ENCODE measurements around the gene ESCO1. TPM values are rescaled to one million over a fixed set of nuclear protein-coding genes. Genes with fewer than 3 reads are reported as not detected.

ESCO1 gene
- total and polyA plus RNA-seq, 2 of the 13 experiments (the other 11 are each of a cell fraction or from before 2014, with no cell fraction given), result 6.3 to 19.4 TPM

DNA sequence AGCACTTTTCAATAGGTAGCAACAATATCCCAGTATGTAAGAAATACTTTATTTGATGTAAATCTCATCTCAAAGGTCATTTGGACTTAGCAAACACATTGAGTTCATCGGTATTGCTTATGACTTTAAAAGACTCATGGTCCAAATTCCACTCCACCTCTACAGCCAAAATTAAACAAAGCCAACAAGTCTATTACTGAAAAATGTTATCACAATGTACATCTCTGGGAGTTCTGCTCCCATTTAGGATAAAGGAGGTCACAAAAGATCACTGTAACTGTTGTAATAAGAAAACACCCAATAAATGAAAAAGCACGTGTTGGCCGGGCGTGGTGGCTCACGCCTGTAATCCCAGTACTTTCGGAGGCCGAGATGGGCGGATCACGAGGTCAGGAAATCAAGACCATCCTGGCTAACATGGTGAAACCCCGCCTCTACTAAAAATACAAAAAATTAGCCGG is 50.0 kb downstream of the ESCO1 start (continued):
- TF ChIP-seq, protein P1, sequence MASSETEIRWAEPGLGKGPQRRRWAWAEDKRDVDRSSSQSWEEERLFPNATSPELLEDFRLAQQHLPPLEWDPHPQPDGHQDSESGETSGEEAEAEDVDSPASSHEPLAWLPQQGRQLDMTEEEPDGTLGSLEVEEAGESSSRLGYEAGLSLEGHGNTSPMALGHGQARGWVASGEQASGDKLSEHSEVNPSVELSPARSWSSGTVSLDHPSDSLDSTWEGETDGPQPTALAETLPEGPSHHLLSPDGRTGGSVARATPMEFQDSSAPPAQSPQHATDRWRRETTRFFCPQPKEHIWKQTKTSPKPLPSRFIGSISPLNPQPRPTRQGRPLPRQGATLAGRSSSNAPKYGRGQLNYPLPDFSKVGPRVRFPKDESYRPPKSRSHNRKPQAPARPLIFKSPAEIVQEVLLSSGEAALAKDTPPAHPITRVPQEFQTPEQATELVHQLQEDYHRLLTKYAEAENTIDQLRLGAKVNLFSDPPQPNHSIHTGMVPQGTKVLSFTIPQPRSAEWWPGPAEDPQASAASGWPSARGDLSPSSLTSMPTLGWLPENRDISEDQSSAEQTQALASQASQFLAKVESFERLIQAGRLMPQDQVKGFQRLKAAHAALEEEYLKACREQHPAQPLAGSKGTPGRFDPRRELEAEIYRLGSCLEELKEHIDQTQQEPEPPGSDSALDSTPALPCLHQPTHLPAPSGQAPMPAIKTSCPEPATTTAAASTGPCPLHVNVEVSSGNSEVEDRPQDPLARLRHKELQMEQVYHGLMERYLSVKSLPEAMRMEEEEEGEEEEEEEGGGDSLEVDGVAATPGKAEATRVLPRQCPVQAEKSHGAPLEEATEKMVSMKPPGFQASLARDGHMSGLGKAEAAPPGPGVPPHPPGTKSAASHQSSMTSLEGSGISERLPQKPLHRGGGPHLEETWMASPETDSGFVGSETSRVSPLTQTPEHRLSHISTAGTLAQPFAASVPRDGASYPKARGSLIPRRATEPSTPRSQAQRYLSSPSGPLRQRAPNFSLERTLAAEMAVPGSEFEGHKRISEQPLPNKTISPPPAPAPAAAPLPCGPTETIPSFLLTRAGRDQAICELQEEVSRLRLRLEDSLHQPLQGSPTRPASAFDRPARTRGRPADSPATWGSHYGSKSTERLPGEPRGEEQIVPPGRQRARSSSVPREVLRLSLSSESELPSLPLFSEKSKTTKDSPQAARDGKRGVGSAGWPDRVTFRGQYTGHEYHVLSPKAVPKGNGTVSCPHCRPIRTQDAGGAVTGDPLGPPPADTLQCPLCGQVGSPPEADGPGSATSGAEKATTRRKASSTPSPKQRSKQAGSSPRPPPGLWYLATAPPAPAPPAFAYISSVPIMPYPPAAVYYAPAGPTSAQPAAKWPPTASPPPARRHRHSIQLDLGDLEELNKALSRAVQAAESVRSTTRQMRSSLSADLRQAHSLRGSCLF (CRISPR knock-in tag; IDR thresholded peaks at IDR 0.05; ENCODE audit: borderline replicate concordance), result no peak
- TF ChIP-seq SIN3A (IDR thresholded peaks at IDR 0.05; ENCODE audit: borderline replicate concordance, low read depth, low read length) (no peak), MAFF (IDR thresholded peaks at IDR 0.05; ENCODE audit: low read depth, low read length) (no peak), BHLHE40 (IDR thresholded peaks at IDR 0.05; ENCODE audit: low read length) (peak; percentile 69), ZNF609 (CRISPR knock-in tag; IDR thresholded peaks at IDR 0.05; ENCODE audit: borderline replicate concordance) (peak; percentile 88; the same call in 1 of the 2 replicates), ZNF484 (CRISPR knock-in tag; IDR thresholded peaks at IDR 0.05; ENCODE audit: borderline replicate concordance, low read depth) (no peak), ZNF367 (CRISPR knock-in tag; IDR thresholded peaks at IDR 0.05; ENCODE audit: borderline replicate concordance) (no peak), SALL1 (CRISPR knock-in tag; IDR thresholded peaks at IDR 0.05) (peak; percentile 94), ZNF207 (IDR thresholded peaks at IDR 0.05; ENCODE audit: borderline replicate concordance) (no peak), JUND (CRISPR knock-in tag; IDR thresholded peaks at IDR 0.05) (no peak), TSC22D2 (CRISPR knock-in tag; IDR thresholded peaks at IDR 0.05; ENCODE audit: borderline replicate concordance) (0 out of 2 replicates have a peak, but pooled peaks have one; percentile 32), KMT2B (CRISPR knock-in tag; IDR thresholded peaks at IDR 0.05) (no peak), ZNF589 (CRISPR knock-in tag; conservative IDR thresholded peaks at IDR 0.05) (no peak), ARHGAP35 (CRISPR knock-in tag; IDR thresholded peaks at IDR 0.05; ENCODE audit: borderline replicate concordance) (no peak), BRCA1 (CRISPR knock-in tag; IDR thresholded peaks at IDR 0.05) (no peak), KAT8 (CRISPR knock-in tag; IDR thresholded peaks at IDR 0.05) (peak; percentile 64), ZNF766 (CRISPR knock-in tag; IDR thresholded peaks at IDR 0.05; ENCODE audit: borderline replicate concordance) (no peak), SAFB2 (CRISPR knock-in tag; IDR thresholded peaks at IDR 0.05; ENCODE audit: borderline replicate concordance, low read depth) (no peak), GPBP1L1 (CRISPR knock-in tag; IDR thresholded peaks at IDR 0.05) (no peak)
- TF ChIP-seq, protein P2, sequence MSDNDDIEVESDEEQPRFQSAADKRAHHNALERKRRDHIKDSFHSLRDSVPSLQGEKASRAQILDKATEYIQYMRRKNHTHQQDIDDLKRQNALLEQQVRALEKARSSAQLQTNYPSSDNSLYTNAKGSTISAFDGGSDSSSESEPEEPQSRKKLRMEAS (IDR thresholded peaks at IDR 0.05), result peak; percentile 81
